Erythroblast (primary cell): ENCODE measurements around the gene MAL.

ENCODE experiments used
- GATA1 ChIP-seq: IDR thresholded peaks from 2 replicates; pipeline ENCODE4 v1.6.1; 2011; ENCODE audit warnings: low read depth, mild to moderate bottlenecking, control low read depth, low read length, moderate library complexity
- POLR2A ChIP-seq: IDR thresholded peaks from 2 replicates; pipeline ENCODE4 v1.6.1; 2011; ENCODE audit warnings: mild to moderate bottlenecking, low read length

DNA sequence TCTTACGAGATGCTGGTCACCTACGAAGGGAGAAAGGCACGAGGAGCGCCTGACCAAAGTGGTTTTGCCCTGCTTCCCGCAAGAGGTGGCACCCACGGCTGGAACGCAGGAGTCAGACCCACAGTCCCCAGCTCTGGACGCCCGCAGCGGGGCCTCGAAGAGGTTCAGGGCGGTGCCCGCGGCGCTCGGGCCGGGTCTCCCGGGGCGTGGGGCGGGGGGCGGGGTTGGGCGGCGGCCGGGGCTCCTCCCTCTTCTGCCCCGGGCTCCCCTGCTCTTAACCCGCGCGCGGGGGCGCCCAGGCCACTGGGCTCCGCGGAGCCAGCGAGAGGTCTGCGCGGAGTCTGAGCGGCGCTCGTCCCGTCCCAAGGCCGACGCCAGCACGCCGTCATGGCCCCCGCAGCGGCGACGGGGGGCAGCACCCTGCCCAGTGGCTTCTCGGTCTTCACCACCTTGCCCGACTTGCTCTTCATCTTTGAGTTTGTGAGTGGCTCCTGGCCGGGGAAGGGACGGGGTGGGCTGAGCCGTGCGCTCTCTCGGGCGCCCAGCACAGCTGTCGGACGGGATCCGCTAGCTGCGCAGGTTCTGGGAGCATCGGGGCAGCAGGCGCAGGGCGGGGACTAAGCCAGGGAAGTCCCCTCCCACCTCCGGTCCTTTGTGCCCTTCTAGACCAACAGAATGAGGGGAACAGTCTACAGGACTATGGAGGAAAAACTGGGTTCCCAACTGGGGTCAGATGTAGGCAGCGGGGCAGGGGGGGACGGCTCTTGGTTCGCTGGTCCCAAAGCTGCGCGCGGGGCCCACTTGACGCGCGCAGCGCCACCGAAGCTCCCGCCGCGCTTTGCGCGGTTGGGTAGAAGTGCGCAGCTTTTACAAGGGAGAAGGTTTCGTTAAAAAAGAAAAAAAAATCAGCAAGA, at the start of gene MAL:
- TF ChIP-seq POLR2A (no peak), GATA1 (no peak)
